Measurements from ENCODE around the gene CCDC192.

GRCh38 chr5:127878174-127878750, 175.1 kb downstream of the CCDC192 start:
- TF ChIP-seq FOXK2 (IDR thresholded peaks at IDR 0.05) (no peak), ELF4 (IDR thresholded peaks at IDR 0.05) (no peak), SUZ12 (IDR thresholded peaks at IDR 0.05) (no peak), HDGF (IDR thresholded peaks at IDR 0.05; ENCODE audit: borderline replicate concordance) (no peak), BHLHE40 (IDR thresholded peaks at IDR 0.05; ENCODE audit: borderline replicate concordance) (no peak), FOXM1 (IDR thresholded peaks at IDR 0.05; ENCODE audit: borderline replicate concordance) (no peak), ARNT (IDR thresholded peaks at IDR 0.05) (no peak), SP1 (IDR thresholded peaks at IDR 0.05) (no peak), PKNOX1 (IDR thresholded peaks at IDR 0.05) (no peak), FOXA1 (IDR thresholded peaks at IDR 0.05) (no peak), LEF1 (IDR thresholded peaks at IDR 0.05; ENCODE audit: borderline replicate concordance) (no peak), TARDBP (IDR thresholded peaks at IDR 0.05) (no peak)

All from HEK293T (cell line).